H1 (cell line): Measurements from ENCODE around the gene LORICRIN. TPM values are rescaled to one million over a fixed set of nuclear protein-coding genes. Genes with fewer than 3 reads are reported as not detected.
A peak's percentile ranks its signal among the peaks of the same experiment; 100 is the strongest.

ENCODE experiments used
- CTCF ChIA-PET: fragments of 300-600 bp; sonication (Branson Sonifier 250); formaldehyde crosslinking; loops from one replicate; lab custom pipeline; 2021; ENCODE audit not compliant: partially characterized antibody; lab: Charles Lee
- POLR2A ChIA-PET: fragments of 300-600 bp; sonication (Branson Sonifier 250); formaldehyde crosslinking; loops from one replicate; lab custom pipeline; 2021; ENCODE audit warnings: inconsistent platforms; ENCODE audit not compliant: partially characterized antibody; lab: Charles Lee
- DNase-seq, 2 experiments: peaks; one replicate each; pipeline versions ENCODE4 v3.0.0 to v3.0.0-alpha.2; 2010 to 2022; ENCODE audit warnings: low spot score in 2 of 2, low read depth in 1 of 2, mixed read lengths in 1 of 2
- FAIRE-seq: peaks from 2 replicates; lab custom pipeline; 2011; peaks lifted over from hg19 to GRCh38; lab: Jason Lieb, UNC
- H2AFZ ChIP-seq: 2 replicates; pipeline ENCODE4 v1.8.1; 2012; ENCODE audit warnings: low read length, inconsistent platforms
- H2AK5ac ChIP-seq: 2 replicates; pipeline ENCODE4 v1.6.1; 2013; ENCODE audit warnings: low read depth, low read length
- H2BK120ac ChIP-seq: replicated peaks from 2 replicates; pipeline ENCODE3; 2013; ENCODE audit warnings: low read depth, low read length, inconsistent platforms
- H2BK12ac ChIP-seq: 2 replicates; pipeline ENCODE4 v1.6.1; 2013; ENCODE audit warnings: low read depth, low read length
- H2BK15ac ChIP-seq: 2 replicates; pipeline ENCODE4 v1.6.1; 2013; ENCODE audit warnings: low read length
- H2BK20ac ChIP-seq: 2 replicates; pipeline ENCODE4 v1.6.1; 2013; ENCODE audit warnings: low read length
- H2BK5ac ChIP-seq: 2 replicates; pipeline ENCODE4 v1.6.1; 2013; ENCODE audit warnings: low read depth, low read length
- H3K14ac ChIP-seq: 2 replicates; pipeline ENCODE4 v1.6.1; 2013; ENCODE audit warnings: inconsistent platforms; ENCODE audit not compliant: insufficient read length
- H3K18ac ChIP-seq: 2 replicates; pipeline ENCODE4 v1.6.1; 2013; ENCODE audit warnings: low read length; ENCODE audit errors: extremely low read depth
- H3K23ac ChIP-seq: 2 replicates; pipeline ENCODE4 v1.6.1; 2013; ENCODE audit warnings: inconsistent platforms; ENCODE audit not compliant: insufficient read length
- H3K23me2 ChIP-seq: 2 replicates; pipeline ENCODE4 v1.6.1; 2013; ENCODE audit warnings: low read depth, low read length
- H3K27ac ChIP-seq: 2 replicates; pipeline ENCODE4 v1.6.1; 2011; ENCODE audit warnings: low read depth, low read length, inconsistent platforms
- H3K27me3 ChIP-seq, 4 experiments: replicated peaks in 1 of 4; 1 replicate in 1 of 4; 2 replicates in 3 of 4; pipeline versions ENCODE4 v1.6.1 to v1.8.1; 2011 to 2013; ENCODE audit warnings: low read length in 3 of 4, mild to moderate bottlenecking in 3 of 4, inconsistent platforms in 2 of 4, mixed read lengths in 2 of 4, moderate library complexity in 1 of 4; ENCODE audit not compliant: control insufficient read depth in 3 of 4, insufficient read depth in 3 of 4; ENCODE audit errors: extremely low read depth in 1 of 4
- H3K36me3 ChIP-seq, 4 experiments: 2 replicates each; pipeline versions ENCODE4 v1.6.1 to v1.8.1; 2011 to 2013; ENCODE audit warnings: mild to moderate bottlenecking in 4 of 4, low read length in 3 of 4, moderate library complexity in 2 of 4, control low read depth in 1 of 4, inconsistent platforms in 1 of 4; ENCODE audit not compliant: insufficient read depth in 4 of 4, control insufficient read depth in 2 of 4
- H3K4ac ChIP-seq: replicated peaks from 2 replicates; pipeline ENCODE3; 2013; ENCODE audit warnings: low read length, low read depth, mixed read lengths, inconsistent platforms; ENCODE audit not compliant: insufficient read length
- H3K4me1 ChIP-seq, 4 experiments: replicated peaks in 1 of 4; 1 replicate in 1 of 4; 2 replicates in 3 of 4; pipeline versions ENCODE4 v1.6.1 to v1.8.1; 2011 to 2013; ENCODE audit warnings: low read length in 3 of 4, inconsistent platforms in 2 of 4, mixed read lengths in 1 of 4; ENCODE audit not compliant: insufficient read depth in 4 of 4, control insufficient read depth in 3 of 4
- H3K4me2 ChIP-seq, 2 experiments: 2 replicates each; pipeline versions ENCODE4 v1.6.1 to v1.8.1; 2011 to 2013; ENCODE audit warnings: low read depth in 2 of 2, low read length in 2 of 2, control low read depth in 1 of 2, inconsistent platforms in 1 of 2, mild to moderate bottlenecking in 1 of 2; ENCODE audit not compliant: insufficient read depth in 1 of 2
- H3K4me3 ChIP-seq, 4 experiments: fragments of 200-600, 300-600 bp in 1 of 4; sonication (generic), shearing (Covaris generic), sonication (Bioruptor Twin) in 1 of 4; 2 replicates each; pipeline versions ENCODE4 v1.5.1 to v1.8.1; 2011 to 2016; ENCODE audit warnings: low read length in 4 of 4, low read depth in 3 of 4, control low read depth in 2 of 4, inconsistent platforms in 2 of 4, mild to moderate bottlenecking in 2 of 4, mixed read lengths in 1 of 4, moderate library complexity in 1 of 4; ENCODE audit not compliant: insufficient read depth in 2 of 4; ENCODE audit errors: extremely low read depth in 1 of 4
- H3K56ac ChIP-seq: replicated peaks from 2 replicates; pipeline ENCODE3; 2013; ENCODE audit warnings: low read depth, mild to moderate bottlenecking, mixed read lengths, low read length, inconsistent platforms; ENCODE audit not compliant: insufficient read length
- H3K79me1 ChIP-seq: 2 replicates; pipeline ENCODE4 v1.6.1; 2013; ENCODE audit warnings: low read depth, low read length, control low read depth
- H3K79me2 ChIP-seq, 2 experiments: 2 replicates each; pipeline versions ENCODE4 v1.6.1 to v1.8.1; 2012 to 2013; ENCODE audit warnings: low read length in 2 of 2, mild to moderate bottlenecking in 2 of 2, inconsistent platforms in 1 of 2; ENCODE audit not compliant: insufficient read depth in 2 of 2, control insufficient read depth in 1 of 2
- H3K9ac ChIP-seq, 4 experiments: replicated peaks in 1 of 4; 1 replicate in 1 of 4; 2 replicates in 3 of 4; pipeline versions ENCODE4 v1.6.1 to v1.8.1; 2011 to 2013; ENCODE audit warnings: low read depth in 3 of 4, low read length in 3 of 4, control low read depth in 2 of 4, mild to moderate bottlenecking in 2 of 4, moderate library complexity in 2 of 4, inconsistent platforms in 1 of 4; ENCODE audit errors: extremely low read depth in 1 of 4
- H3K9me3 ChIP-seq, 2 experiments: 2 replicates each; pipeline versions ENCODE4 v1.6.1 to v1.8.1; 2012 to 2013; ENCODE audit warnings: mild to moderate bottlenecking in 2 of 2, moderate library complexity in 2 of 2, control low read depth in 1 of 2, inconsistent platforms in 1 of 2, low read depth in 1 of 2, low read length in 1 of 2, mixed read lengths in 1 of 2; ENCODE audit not compliant: insufficient read depth in 2 of 2
- H4K20me1 ChIP-seq, 2 experiments: replicated peaks in 1 of 2; 2 replicates each; pipeline versions ENCODE3 to v1.8.1; 2011 to 2013; ENCODE audit warnings: inconsistent platforms in 2 of 2, low read length in 2 of 2, mild to moderate bottlenecking in 1 of 2; ENCODE audit not compliant: insufficient read depth in 2 of 2, control insufficient read depth in 1 of 2
- H4K5ac ChIP-seq: 2 replicates; pipeline ENCODE4 v1.6.1; 2013; ENCODE audit warnings: low read length, low read depth, mixed read lengths, inconsistent platforms; ENCODE audit not compliant: insufficient read length
- H4K8ac ChIP-seq: 2 replicates; pipeline ENCODE4 v1.8.0; 2013; ENCODE audit warnings: mild to moderate bottlenecking, moderate library complexity, low read length, inconsistent platforms; ENCODE audit not compliant: insufficient read depth; ENCODE audit errors: extremely low read depth
- H4K91ac ChIP-seq: replicated peaks from 2 replicates; pipeline ENCODE3; 2013; ENCODE audit warnings: low read length, mixed read lengths, inconsistent platforms; ENCODE audit not compliant: insufficient read length
- JUN ChIP-seq: IDR thresholded peaks from 2 replicates; pipeline ENCODE4 v1.6.1; 2011; ENCODE audit warnings: low read depth, mild to moderate bottlenecking, improper control_type of control experiment, low read length
- KDM5A ChIP-seq: fragments of 200-600 bp; IDR thresholded peaks from 2 replicates; pipeline ENCODE4 v1.7.1; 2012; ENCODE audit warnings: mild to moderate bottlenecking, low read length, inconsistent platforms, mixed read lengths
- NANOG ChIP-seq: IDR thresholded peaks from 2 replicates; pipeline ENCODE4 v1.6.1; 2011; ENCODE audit warnings: low read length, low read depth, mild to moderate bottlenecking, inconsistent platforms; ENCODE audit not compliant: insufficient read depth, poor library complexity, severe bottlenecking
- SIX5 ChIP-seq: IDR thresholded peaks from 2 replicates; pipeline ENCODE4 v1.6.1; 2011; ENCODE audit warnings: mild to moderate bottlenecking, low read depth, low read length
- SRF ChIP-seq: IDR thresholded peaks from 2 replicates; pipeline ENCODE4 v1.6.1; 2011; ENCODE audit warnings: mild to moderate bottlenecking, low read depth, low read length, moderate library complexity
- SUZ12 ChIP-seq: fragments of 200-600 bp; sonication (generic); IDR thresholded peaks from 2 replicates; pipeline ENCODE4 v1.6.1; 2012; ENCODE audit warnings: mild to moderate bottlenecking, inconsistent platforms, low read length, moderate library complexity, mixed read lengths
- WGBS, 2 experiments: shearing (Covaris generic) in 1 of 2; methylation state at CpG; one replicate each; pipeline versions ENCODE4 v1.1.6 to v1.1.7; 2013 to 2015; ENCODE audit warnings: low lambda C conversion rate in 2 of 2, mixed read lengths in 2 of 2, inconsistent platforms in 1 of 2, low coverage in 1 of 2, missing lambda C conversion rate in 1 of 2; ENCODE audit not compliant: insufficient replicate concordance in 2 of 2, insufficient coverage in 1 of 2, insufficient read length in 1 of 2; ENCODE audit errors: extremely low coverage in 1 of 2, missing lambda C conversion rate in 1 of 2; 5-methylcytosine and 5-hydroxymethylcytosine counted together
- polyA plus RNA-seq, 7 experiments: library from polyadenylated mRNA; depleted of rRNA in 3 of 7; stranded (reverse) in 5 of 7; unstranded in 2 of 7; fragments of >200 nt in 5 of 7; fragments of 200-250 nt in 2 of 7; gene quantifications; 1 replicate in 5 of 7; 2 replicates in 1 of 7; 4 replicates in 1 of 7; pipeline versions ENCODE4 v1.2.1 to v1.2.3, GENCODE V29; 2011 to 2013; ENCODE audit warnings: missing spikeins in 2 of 7, mixed read lengths in 2 of 7
- total RNA-seq: library from RNA; stranded (reverse); fragmentation: NEBNext Ultra II Directional; extraction: Animal tissue kit (Norgen Biotek cat#: 25700); gene quantifications from 2 replicates; pipeline ENCODE4 v1.2.1, GENCODE V29; 2021

The LORICRIN gene
- total and polyA plus RNA-seq, 2 of the 8 experiments (the other 6 are each of a cell fraction or from before 2014, with no cell fraction given), result not detected

DNA sequence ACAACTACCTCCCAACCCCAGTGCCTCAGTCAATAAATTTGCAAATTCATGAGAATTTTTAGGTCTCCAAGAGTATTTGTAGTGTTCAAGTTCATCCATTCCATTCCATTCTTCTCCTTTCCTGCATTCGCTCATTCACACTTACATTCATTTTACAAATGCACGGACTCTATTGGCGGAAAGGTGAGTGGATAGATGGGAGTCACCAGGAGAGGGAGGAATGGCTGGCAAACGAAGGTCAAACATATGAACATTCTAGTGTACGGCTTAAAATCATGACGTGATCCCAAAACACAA is 2.5 kb downstream of the LORICRIN start:
- 76% methylated on average over 6 of the region's 6 CpGs; no CpG with 5 or more reads in 1 of the 2 experiments for WGBS, 2 experiments
- Histone ChIP-seq H3K56ac (no peak overlapping the region), H3K9ac (no peak overlapping the region), H3K79me1 (no peaks in the 10 kb centered on the region), H3K18ac (no peak overlapping the region), H4K91ac (no peak overlapping the region), H2BK20ac (no peak overlapping the region), H3K36me3 (no peaks in the 10 kb centered on the region), H2BK12ac (no peak overlapping the region), H3K23ac (no peak overlapping the region), H3K4me1 (0 out of 7 replicates have a peak, but pooled peaks cover 0 to 3% (median 0%) of the 10 kb centered on the region in 4 experiments), H3K79me2 (no peaks in the 10 kb centered on the region), H3K4me2 (peak overlapping the region; percentile 60 to 87), H3K4ac (no peak overlapping the region), H2BK120ac (no peak overlapping the region), H2AK5ac (no peak overlapping the region), H3K23me2 (no peaks in the 10 kb centered on the region), H4K20me1 (no peaks in the 10 kb centered on the region), H2BK5ac (no peak overlapping the region), H3K14ac (no peak overlapping the region), H3K4me3 (peak overlapping the region; percentile 46 to 65 (median 50); a peak in 7 of 8 replicates), H3K27ac (no peak overlapping the region), H3K9me3 (no peaks in the 10 kb centered on the region), H2AFZ (peak overlapping the region; percentile 67), H4K8ac (no peak overlapping the region), H2BK15ac (no peak overlapping the region), H4K5ac (no peak overlapping the region), H3K27me3 (peaks cover 8 to 49% (median 38%) of the 10 kb centered on the region in 4 experiments)
- DNase-seq (no peak), FAIRE-seq (no peak)
- ChIA-PET CTCF (interaction anchor here (1.3 kb wide), 1 partner anchor 27 kb away, joined by 6 read pairs; no protein-coding TSS in a partner anchor), POLR2A (no interaction called here)
- TF ChIP-seq KDM5A, result no peak
- no peak for TF ChIP-seq SIX5
- TF ChIP-seq JUN, result no peak
- TF ChIP-seq SUZ12, result no peak
- no peak for TF ChIP-seq NANOG
- no peak for TF ChIP-seq SRF
